GM21737 (cell line): Measurements from ENCODE around the gene DNPH1.

ENCODE experiments used
- ATAC-seq: cut with Tn5 transposase; IDR thresholded peaks from one replicate; pipeline ENCODE4 v1.9.1; 2021; ENCODE audit warnings: mild to moderate bottlenecking, moderate library complexity; ENCODE audit not compliant: unreplicated experiment

The DNPH1 gene

GRCh38 chr6:43264599-43265145 is 35.4 kb upstream of the DNPH1 start:
- no peak for ATAC-seq

- ATAC-seq, result no peak
These were observed 34.3 kb upstream of the DNPH1 start for GRCh38 chr6:43263314-43264178.

GRCh38 chr6:43262780-43263313 is 33.6 kb upstream of the DNPH1 start:
- ATAC-seq, result no peak

- no peak for ATAC-seq
These were observed 32.9 kb upstream of the DNPH1 start for GRCh38 chr6:43262000-43262779.

GRCh38 chr6:43261198-43261597 is 31.9 kb upstream of the DNPH1 start:
- ATAC-seq, result no peak

GRCh38 chr6:43260791-43261190 is 31.5 kb upstream of the DNPH1 start:
- ATAC-seq, result no peak

- no peak for ATAC-seq
These were observed 29.8 kb upstream of the DNPH1 start for GRCh38 chr6:43258807-43259686.

- no peak for ATAC-seq
These were observed 28.9 kb upstream of the DNPH1 start for GRCh38 chr6:43258180-43258579.

- no peak for ATAC-seq
These were observed 28.3 kb upstream of the DNPH1 start for GRCh38 chr6:43257367-43258145.

- ATAC-seq, result no peak
These were observed 27.5 kb upstream of the DNPH1 start for GRCh38 chr6:43256670-43257366.

- no peak for ATAC-seq
These were observed 26.2 kb upstream of the DNPH1 start for GRCh38 chr6:43255408-43256054.

- ATAC-seq, result no peak
These were observed 25.6 kb upstream of the DNPH1 start for GRCh38 chr6:43254846-43255245.

GRCh38 chr6:43254138-43254817 is 25.0 kb upstream of the DNPH1 start:
- ATAC-seq, result no peak

GRCh38 chr6:43253401-43253800 is 24.1 kb upstream of the DNPH1 start:
- no peak for ATAC-seq

GRCh38 chr6:43250992-43251373 is 21.7 kb upstream of the DNPH1 start:
- no peak for ATAC-seq

- no peak for ATAC-seq
These were observed 19.5 kb upstream of the DNPH1 start for GRCh38 chr6:43248791-43249190.

GRCh38 chr6:43248101-43248500 is 18.8 kb upstream of the DNPH1 start:
- ATAC-seq, result no peak
